ENCODE results near the gene DUSP15.

DNA sequence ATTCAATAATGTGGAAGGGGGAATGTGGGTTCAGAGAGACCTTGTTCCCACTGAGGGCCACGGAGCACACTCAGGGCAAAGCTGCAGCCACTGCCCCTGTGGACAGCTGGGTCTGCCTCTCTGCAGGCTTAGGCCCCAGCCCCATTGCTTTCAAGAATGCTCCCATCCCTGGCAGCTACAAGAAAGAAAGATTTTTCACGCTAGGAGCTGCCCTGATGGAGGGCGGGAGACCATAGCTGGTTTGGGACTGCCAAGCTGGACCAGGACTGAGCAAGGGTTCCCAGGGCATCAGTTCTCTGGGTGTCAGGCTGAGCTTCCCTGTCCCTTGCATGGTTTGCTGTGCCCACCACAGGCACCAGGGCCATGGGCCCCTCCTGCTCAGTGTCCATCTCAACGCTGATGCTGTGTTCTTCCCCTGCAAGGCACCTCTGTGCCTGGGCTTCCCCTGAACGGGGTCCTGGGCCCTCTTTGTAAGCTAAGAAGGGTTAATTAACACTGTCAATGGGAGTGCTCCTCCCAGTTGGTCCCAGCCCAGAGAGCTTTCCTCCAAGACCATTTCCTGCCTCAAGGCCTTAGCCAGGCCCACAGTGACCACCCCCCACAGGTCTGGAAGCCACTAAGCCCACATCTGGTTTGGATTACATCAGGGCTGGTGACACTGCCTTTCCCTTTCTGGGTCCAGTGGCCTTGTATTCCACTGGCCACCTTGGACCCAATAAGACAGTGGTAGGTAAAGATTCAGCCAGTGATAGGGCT, 33.3 kb downstream of the DUSP15 start:
- TF ChIP-seq, protein P1, sequence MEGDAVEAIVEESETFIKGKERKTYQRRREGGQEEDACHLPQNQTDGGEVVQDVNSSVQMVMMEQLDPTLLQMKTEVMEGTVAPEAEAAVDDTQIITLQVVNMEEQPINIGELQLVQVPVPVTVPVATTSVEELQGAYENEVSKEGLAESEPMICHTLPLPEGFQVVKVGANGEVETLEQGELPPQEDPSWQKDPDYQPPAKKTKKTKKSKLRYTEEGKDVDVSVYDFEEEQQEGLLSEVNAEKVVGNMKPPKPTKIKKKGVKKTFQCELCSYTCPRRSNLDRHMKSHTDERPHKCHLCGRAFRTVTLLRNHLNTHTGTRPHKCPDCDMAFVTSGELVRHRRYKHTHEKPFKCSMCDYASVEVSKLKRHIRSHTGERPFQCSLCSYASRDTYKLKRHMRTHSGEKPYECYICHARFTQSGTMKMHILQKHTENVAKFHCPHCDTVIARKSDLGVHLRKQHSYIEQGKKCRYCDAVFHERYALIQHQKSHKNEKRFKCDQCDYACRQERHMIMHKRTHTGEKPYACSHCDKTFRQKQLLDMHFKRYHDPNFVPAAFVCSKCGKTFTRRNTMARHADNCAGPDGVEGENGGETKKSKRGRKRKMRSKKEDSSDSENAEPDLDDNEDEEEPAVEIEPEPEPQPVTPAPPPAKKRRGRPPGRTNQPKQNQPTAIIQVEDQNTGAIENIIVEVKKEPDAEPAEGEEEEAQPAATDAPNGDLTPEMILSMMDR (IDR thresholded peaks at IDR 0.05), result no peak
- no peak for TF ChIP-seq POLR2A (IDR thresholded peaks at IDR 0.05)

Data from body of pancreas (tissue), 4 donors.